DMS 273 (cell line): Measurements from ENCODE around the gene GIN1.

Experiments used
- DNase-seq: peaks from one replicate; lab custom pipeline; 2025; ENCODE audit not compliant: unreplicated experiment; lab: John Stamatoyannopoulos, UW

GIN1 gene

DNA sequence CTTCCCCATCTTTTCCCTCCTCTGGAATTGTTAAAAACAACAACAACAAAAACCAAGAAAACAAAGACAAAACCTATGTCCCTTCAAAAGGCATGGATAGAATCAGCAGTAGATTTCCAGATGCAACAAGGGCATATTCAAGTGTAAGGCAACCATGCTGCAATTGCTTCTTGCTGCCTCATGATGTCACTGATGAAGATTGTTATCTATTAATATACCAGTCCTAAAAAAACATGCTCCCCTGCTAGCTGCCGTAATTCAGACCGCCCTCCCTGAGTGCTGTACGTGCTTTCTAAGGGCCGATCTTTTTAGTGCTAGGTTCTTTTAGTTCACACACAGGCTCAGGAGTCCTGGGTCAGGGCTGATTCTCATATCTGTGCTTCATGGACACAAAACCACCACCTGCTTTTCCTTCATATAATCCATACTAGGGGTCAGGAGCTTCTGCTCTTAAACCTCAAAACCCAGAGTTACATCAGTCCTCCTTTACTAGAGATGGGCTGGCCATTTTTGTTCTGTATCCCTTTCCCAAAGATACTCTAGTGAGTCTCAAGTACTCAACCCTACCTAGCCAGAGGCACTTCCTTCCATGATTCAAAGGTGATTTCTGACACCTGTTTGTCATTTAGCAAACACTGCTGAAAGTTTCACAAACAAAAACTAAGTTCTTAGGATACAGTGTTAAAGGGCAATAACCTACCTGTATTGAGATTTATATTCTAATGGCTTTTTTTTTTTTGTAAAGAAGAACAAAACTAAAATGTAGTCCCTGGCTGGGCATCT is 82.1 kb downstream of the GIN1 start:
- no peak for DNase-seq

DNA sequence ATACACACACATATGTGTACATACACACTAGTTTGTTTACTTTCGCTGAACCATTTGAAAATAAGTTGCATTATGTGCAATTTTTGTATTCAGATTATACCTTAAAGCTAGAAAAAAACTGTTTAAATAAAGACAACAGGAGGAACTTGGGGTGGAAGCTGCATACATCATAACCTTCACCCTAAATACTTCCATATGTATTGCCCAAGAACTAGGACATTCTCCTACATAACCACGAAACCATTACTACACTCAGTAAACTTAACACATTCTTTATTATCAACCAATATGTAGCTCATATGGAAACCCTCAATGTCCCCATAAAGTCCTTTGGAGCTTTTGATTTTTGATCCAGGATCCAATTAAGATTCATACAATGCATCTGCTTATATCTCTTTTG is 83.3 kb downstream of the GIN1 start:
- DNase-seq: no peak
